ENCODE measurements around the gene GARIN5B.

Gene GARIN5B

DNA sequence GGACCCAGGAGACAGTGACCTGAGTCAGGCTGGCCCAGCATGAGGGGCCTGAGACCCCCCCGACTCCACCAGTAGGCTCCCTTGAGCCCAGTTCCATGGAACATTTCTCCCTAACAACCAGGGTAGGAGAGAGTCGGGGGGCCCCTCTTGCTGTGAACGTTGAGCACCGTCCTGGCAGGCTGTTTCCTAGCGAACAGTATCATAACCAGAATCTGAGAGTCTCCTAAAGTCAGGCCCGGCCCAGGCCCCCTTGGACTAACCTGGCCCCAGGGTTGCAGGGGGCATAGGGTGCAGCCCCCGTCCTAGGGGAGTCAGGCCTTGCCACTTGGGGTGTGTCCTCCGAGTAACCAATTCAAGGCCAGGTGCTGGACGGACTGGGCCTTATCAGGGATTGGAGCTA is 51.7 kb downstream of the GARIN5B start:
- Mint-ChIP-seq H3K27me3 (no peaks in the 10 kb centered on the region), H3K9me3 (no peaks in the 10 kb centered on the region), H3K4me3 (no peak overlapping the region), H3K4me1 (no peaks in the 10 kb centered on the region), H3K36me3 (ENCODE audit: insufficient read depth) (no peaks in the 10 kb centered on the region), H3K27ac (ENCODE audit: low read depth) (no peak overlapping the region)
- ATAC-seq (replicated peaks; ENCODE audit: extremely low read depth, poor library complexity, severe bottlenecking) (no peak), DNase-seq (ENCODE audit: low spot score in 2 of 2) (no peak)

DNA sequence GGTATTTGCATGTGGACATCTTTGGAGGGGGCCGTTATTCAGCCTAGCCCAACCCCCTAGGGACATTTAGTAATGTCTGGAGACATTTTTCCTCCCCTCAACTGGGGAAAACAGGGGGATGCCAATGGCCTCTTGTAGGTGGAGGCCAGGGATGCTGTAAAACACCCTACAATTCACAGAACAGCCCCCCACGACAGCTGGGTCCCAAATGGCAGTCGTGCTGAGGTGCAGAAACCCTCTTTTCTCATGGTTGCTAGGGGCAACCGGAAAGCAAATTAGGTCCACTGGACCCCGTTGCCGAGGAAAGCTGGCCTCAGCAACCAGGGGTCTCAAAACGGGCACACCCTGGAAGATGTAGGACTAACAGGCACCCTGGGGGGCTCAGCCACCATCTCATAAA is 52.6 kb downstream of the GARIN5B start:
- no peaks in the 10 kb centered on the region for H3K4me1 Mint-ChIP-seq
- H3K27me3 Mint-ChIP-seq, result no peaks in the 10 kb centered on the region
- H3K4me3 Mint-ChIP-seq, result no peak overlapping the region
- DNase-seq (ENCODE audit: low spot score in 2 of 2) (no peak), ATAC-seq (replicated peaks; ENCODE audit: extremely low read depth, poor library complexity, severe bottlenecking) (no peak)
- H3K36me3 Mint-ChIP-seq (ENCODE audit: insufficient read depth), result no peaks in the 10 kb centered on the region
- H3K27ac Mint-ChIP-seq (ENCODE audit: low read depth), result no peak overlapping the region
- H3K9me3 Mint-ChIP-seq, result no peaks in the 10 kb centered on the region

DNA sequence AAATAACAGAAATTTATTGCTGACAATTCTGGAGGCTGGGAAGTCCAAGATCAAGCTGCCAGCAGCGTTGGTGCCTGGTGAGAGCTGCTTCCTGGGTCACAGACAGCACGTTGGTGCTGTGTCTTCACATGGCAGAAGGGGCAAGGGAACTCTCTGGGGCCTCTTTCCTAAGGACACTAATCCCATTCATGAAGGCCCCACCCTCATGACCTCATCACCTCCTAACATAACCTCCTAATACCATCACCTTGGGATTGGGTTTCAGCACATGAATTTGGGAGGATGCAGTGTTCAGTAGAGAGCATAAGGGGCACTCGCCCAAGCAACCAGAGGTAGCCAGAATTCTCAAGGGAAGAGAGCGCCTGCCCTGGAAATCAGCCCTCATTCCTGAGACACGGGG is 53.6 kb downstream of the GARIN5B start:
- Mint-ChIP-seq H3K9me3 (no peaks in the 10 kb centered on the region), H3K36me3 (ENCODE audit: insufficient read depth) (no peaks in the 10 kb centered on the region), H3K4me1 (no peaks in the 10 kb centered on the region), H3K27me3 (no peaks in the 10 kb centered on the region), H3K27ac (ENCODE audit: low read depth) (no peak overlapping the region), H3K4me3 (no peak overlapping the region)
- DNase-seq (ENCODE audit: low spot score in 2 of 2) (no peak), ATAC-seq (replicated peaks; ENCODE audit: extremely low read depth, poor library complexity, severe bottlenecking) (no peak)

DNA sequence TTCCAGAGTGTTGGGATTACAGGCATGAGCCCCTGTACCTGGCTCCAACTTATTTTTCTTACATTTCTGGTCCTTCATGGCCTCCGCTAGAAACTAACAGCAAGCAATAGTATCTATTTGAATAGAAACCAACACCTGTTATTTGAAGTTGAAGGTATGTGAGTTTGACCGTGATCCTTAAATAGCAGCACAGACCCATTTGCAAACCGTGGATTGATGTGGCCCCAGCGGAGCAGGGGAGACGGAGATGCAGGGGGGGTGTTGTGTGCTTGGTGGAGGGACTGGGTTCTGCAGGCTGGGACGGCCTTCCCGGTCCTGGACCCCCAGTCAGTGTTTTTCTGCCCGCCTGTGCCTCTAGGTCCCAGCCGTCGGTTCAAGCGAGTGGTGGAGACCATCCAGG is 54.8 kb downstream of the GARIN5B start:
- Mint-ChIP-seq H3K4me1 (no peaks in the 10 kb centered on the region), H3K9me3 (no peaks in the 10 kb centered on the region), H3K27me3 (no peaks in the 10 kb centered on the region), H3K4me3 (no peak overlapping the region), H3K27ac (ENCODE audit: low read depth) (no peak overlapping the region), H3K36me3 (ENCODE audit: insufficient read depth) (no peaks in the 10 kb centered on the region)
- ATAC-seq (replicated peaks; ENCODE audit: extremely low read depth, poor library complexity, severe bottlenecking), result no peak
- DNase-seq (ENCODE audit: low spot score in 2 of 2), result no peak

DNA sequence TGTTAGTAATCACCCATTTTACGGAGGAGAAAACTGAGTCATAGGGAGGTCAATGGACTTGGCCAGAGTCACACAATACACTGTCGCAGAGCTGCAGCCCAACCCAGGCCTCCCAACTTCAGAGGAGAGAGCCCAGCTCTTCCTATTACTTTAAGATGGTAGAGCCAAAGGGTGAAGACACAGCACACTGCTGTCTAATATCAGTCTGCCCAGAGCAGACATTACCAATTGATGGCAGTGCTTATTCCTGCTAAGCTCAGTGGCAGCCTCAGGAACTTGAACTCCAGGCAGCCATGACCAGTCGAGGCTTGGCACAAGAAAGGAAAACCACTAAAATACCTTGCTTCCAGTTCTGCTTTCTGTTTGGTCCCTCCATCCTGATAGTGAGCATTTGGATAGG is 56.3 kb downstream of the GARIN5B start:
- Mint-ChIP-seq H3K9me3 (no peaks in the 10 kb centered on the region), H3K4me3 (no peak overlapping the region), H3K4me1 (peaks cover 5% of the 10 kb centered on the region), H3K27me3 (no peaks in the 10 kb centered on the region), H3K36me3 (ENCODE audit: insufficient read depth) (peaks cover 2% of the 10 kb centered on the region), H3K27ac (ENCODE audit: low read depth) (no peak overlapping the region)
- ATAC-seq (replicated peaks; ENCODE audit: extremely low read depth, poor library complexity, severe bottlenecking) (no peak), DNase-seq (ENCODE audit: low spot score in 2 of 2) (no peak)

DNA sequence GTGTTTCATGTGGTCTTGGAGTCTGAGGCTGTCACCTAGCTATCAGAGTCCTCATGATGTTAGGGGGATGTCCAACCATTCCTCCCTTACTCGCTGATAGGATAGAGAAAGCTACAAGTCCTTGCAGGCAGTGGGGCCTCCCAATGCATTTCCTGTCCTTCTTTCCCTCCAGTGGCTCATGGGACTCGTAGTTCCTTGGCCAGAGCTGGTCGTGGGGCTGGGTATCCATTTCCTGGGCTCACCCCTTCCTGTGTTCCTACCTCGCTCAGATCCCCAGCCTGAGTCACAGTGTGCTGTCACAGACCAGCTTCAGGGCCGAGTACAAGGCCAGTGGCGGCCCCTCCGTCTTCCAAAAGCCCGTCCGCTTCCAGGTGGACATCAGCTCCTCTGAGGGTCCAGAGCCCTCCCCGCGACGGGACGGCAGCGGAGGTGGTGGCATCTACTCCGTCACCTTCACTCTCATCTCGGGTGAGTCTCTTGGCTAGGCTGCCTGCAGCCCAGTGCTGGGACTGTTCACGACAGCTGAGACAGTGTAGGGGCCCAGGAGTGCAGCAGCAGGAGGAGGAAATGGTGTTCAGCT is 57.0 kb downstream of the GARIN5B start:
- no peak for DNase-seq (ENCODE audit: low spot score in 2 of 2)
- Mint-ChIP-seq H3K4me3 (no peak overlapping the region), H3K4me1 (peaks cover 9% of the 10 kb centered on the region), H3K36me3 (ENCODE audit: insufficient read depth) (peaks cover 2% of the 10 kb centered on the region), H3K9me3 (no peaks in the 10 kb centered on the region), H3K27ac (ENCODE audit: low read depth) (no peak overlapping the region), H3K27me3 (no peaks in the 10 kb centered on the region)
- no peak for ATAC-seq (replicated peaks; ENCODE audit: extremely low read depth, poor library complexity, severe bottlenecking)

DNA sequence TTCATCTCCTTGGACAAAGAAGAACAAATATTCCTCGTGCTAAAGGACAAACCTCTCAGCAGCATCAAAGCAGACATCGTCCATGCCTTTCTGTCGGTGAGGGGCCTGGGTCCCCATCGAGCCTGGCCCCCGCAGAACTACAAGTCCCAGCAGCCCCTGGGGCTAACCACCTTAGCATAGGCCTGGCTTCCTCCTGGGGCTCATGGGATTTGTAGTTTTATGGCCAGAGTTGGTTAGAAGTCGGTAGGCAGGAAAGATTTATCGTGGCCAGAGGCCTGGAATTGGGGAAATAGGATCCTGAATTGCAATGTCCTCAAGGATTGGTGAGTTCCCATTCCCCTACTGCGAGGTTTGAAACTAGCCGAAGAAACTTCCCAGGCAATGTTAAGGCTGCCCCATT is 57.6 kb downstream of the GARIN5B start:
- DNase-seq (ENCODE audit: low spot score in 2 of 2), result no peak
- Mint-ChIP-seq H3K9me3 (no peaks in the 10 kb centered on the region), H3K27ac (ENCODE audit: low read depth) (no peak overlapping the region), H3K27me3 (no peaks in the 10 kb centered on the region), H3K4me3 (no peak overlapping the region), H3K4me1 (peaks cover 9% of the 10 kb centered on the region), H3K36me3 (ENCODE audit: insufficient read depth) (peaks cover 2% of the 10 kb centered on the region)
- no peak for ATAC-seq (replicated peaks; ENCODE audit: extremely low read depth, poor library complexity, severe bottlenecking)

DNA sequence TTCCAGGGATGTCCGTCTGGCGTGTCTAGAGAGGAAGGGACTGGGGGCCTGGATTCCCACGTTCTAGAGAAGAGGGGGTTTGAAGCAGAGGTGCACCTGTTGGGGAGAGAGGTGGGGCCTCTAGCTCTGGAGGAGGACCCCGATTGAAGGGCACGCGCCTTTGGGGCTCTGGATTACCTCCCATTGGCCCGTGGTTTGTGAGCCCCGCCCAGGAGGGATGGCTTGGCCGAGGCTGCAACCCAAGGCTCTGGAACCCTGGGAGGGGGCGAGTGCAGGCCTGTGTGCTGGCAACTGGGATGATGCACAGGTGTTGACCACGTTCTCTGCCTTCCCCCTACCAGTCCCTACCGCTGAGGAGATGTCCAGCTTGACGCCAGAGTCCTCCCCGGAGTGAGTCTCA is 58.1 kb downstream of the GARIN5B start:
- no peak overlapping the region for H3K27ac Mint-ChIP-seq (ENCODE audit: low read depth)
- H3K4me1 Mint-ChIP-seq, result peaks cover 9% of the 10 kb centered on the region
- DNase-seq (ENCODE audit: low spot score in 2 of 2) (no peak), ATAC-seq (replicated peaks; ENCODE audit: extremely low read depth, poor library complexity, severe bottlenecking) (no peak)
- H3K4me3 Mint-ChIP-seq, result no peak overlapping the region
- H3K36me3 Mint-ChIP-seq (ENCODE audit: insufficient read depth), result peaks cover 2% of the 10 kb centered on the region
- H3K9me3 Mint-ChIP-seq, result no peaks in the 10 kb centered on the region
- no peaks in the 10 kb centered on the region for H3K27me3 Mint-ChIP-seq

Data from central memory CD8-positive, alpha-beta T cell (primary cell).